Activated T-cell treated with anti-CD3 and anti-CD28 coated beads for 1 hour (primary cell): ENCODE data around the gene MOGAT3.

Source experiments
- DNase-seq: peaks from one replicate; pipeline ENCODE4 v3.0.0-alpha.2; 2020; ENCODE audit warnings: low read depth

Gene MOGAT3

GRCh38 chr7:101233907-101234547, 33.2 kb upstream of the MOGAT3 start:
- DNase-seq = no peak

GRCh38 chr7:101232141-101232850, 31.5 kb upstream of the MOGAT3 start:
- DNase-seq = no peak

GRCh38 chr7:101231644-101232043, 30.8 kb upstream of the MOGAT3 start:
- no peak for DNase-seq

- DNase-seq = no peak
These were observed 25.9 kb upstream of the MOGAT3 start for GRCh38 chr7:101226721-101227120.

GRCh38 chr7:101225650-101226049, 24.8 kb upstream of the MOGAT3 start:
- no peak for DNase-seq

- DNase-seq = no peak
These were observed 22.7 kb upstream of the MOGAT3 start for GRCh38 chr7:101223528-101223927.

- DNase-seq = no peak
These were observed 21.5 kb upstream of the MOGAT3 start for GRCh38 chr7:101222275-101222830.

GRCh38 chr7:101220295-101220694, 19.5 kb upstream of the MOGAT3 start:
- DNase-seq = no peak

GRCh38 chr7:101218236-101219125, 17.6 kb upstream of the MOGAT3 start:
- DNase-seq = no peak

- DNase-seq = peak; percentile 97
These were observed 16.8 kb upstream of the MOGAT3 start, which contains the start of the genes PLOD3 and ZNHIT1 for GRCh38 chr7:101217388-101218235. TSS of gene PLOD3 (minus strand) at chr7:101217581. CDS start at chr7:101217274, 307 bp downstream. TSS of gene ZNHIT1 (plus strand) at chr7:101218165. CDS start at chr7:101218196, 31 bp downstream.

GRCh38 chr7:101216860-101217387, 16.1 kb upstream of the MOGAT3 start:
- DNase-seq = no peak

GRCh38 chr7:101216001-101216859, 15.4 kb upstream of the MOGAT3 start:
- DNase-seq = no peak

- no peak for DNase-seq
These were observed 11.2 kb upstream of the MOGAT3 start for GRCh38 chr7:101212014-101212413.

- DNase-seq = no peak
These were observed 10.7 kb upstream of the MOGAT3 start for GRCh38 chr7:101211501-101211900.

- DNase-seq = no peak
These were observed 9.3 kb upstream of the MOGAT3 start for GRCh38 chr7:101210143-101210542.

GRCh38 chr7:101208794-101209193, 8.0 kb upstream of the MOGAT3 start:
- DNase-seq = no peak

GRCh38 chr7:101207459-101207858, 6.6 kb upstream of the MOGAT3 start:
- no peak for DNase-seq

- no peak for DNase-seq
These were observed 5.8 kb upstream of the MOGAT3 start for GRCh38 chr7:101206665-101207042.

- DNase-seq = no peak
These were observed 5.2 kb upstream of the MOGAT3 start for GRCh38 chr7:101205901-101206664.
